AG09309 (cell line): Measurements from ENCODE around the gene KLK6.
A peak's percentile ranks its signal among the peaks of the same experiment; 100 is the strongest.

Experiments used
- DNase-seq: peaks from one replicate; pipeline ENCODE4 v3.0.0-alpha.2; 2010; ENCODE audit warnings: low read depth
- H3K4me3 ChIP-seq: 2 replicates; pipeline ENCODE4 v1.5.1; 2011; ENCODE audit warnings: mild to moderate bottlenecking, low read depth, low read length, moderate library complexity; ENCODE audit not compliant: control insufficient read depth
- CTCF ChIP-seq: IDR thresholded peaks from 2 replicates; pipeline ENCODE4 v1.5.1; 2011; ENCODE audit warnings: mild to moderate bottlenecking, low read depth, low read length, inconsistent platforms; ENCODE audit not compliant: insufficient read depth, control insufficient read depth; ENCODE audit errors: missing control alignments

Gene KLK6

GRCh38 chr19:50943074-50943828 is 26.1 kb downstream of the KLK6 start:
- no peak for DNase-seq
- TF ChIP-seq CTCF, result no peak
- no peak overlapping the region for H3K4me3 ChIP-seq

- H3K4me3 ChIP-seq, result no peak overlapping the region
- DNase-seq, result no peak
- TF ChIP-seq CTCF, result no peak
These were observed 29.8 kb downstream of the KLK6 start for GRCh38 chr19:50939596-50939995.

DNA sequence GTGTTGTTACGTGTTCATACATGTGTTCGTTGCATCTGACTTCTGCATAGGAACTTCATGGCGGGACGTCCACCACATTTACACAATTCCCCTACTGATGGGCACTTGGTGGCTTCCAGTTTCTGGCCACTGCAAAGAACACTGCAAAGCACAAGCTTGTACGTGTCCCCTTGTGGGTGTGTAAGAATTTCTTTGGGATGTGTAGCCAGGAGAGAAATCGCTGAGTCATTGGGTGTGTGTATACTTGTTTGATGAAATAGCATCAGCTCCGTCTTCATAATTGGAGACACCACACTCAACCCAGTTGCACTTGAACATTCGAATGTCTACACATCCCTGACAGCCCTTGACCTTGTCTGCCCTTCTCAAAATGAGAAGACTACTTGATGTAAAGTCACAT is 35.8 kb downstream of the KLK6 start:
- DNase-seq, result peak; percentile 11
- no peak overlapping the region for H3K4me3 ChIP-seq
- no peak for TF ChIP-seq CTCF

- no peak for TF ChIP-seq CTCF
- no peak overlapping the region for H3K4me3 ChIP-seq
- no peak for DNase-seq
These were observed 36.7 kb downstream of the KLK6 start for GRCh38 chr19:50932690-50933083.

DNA sequence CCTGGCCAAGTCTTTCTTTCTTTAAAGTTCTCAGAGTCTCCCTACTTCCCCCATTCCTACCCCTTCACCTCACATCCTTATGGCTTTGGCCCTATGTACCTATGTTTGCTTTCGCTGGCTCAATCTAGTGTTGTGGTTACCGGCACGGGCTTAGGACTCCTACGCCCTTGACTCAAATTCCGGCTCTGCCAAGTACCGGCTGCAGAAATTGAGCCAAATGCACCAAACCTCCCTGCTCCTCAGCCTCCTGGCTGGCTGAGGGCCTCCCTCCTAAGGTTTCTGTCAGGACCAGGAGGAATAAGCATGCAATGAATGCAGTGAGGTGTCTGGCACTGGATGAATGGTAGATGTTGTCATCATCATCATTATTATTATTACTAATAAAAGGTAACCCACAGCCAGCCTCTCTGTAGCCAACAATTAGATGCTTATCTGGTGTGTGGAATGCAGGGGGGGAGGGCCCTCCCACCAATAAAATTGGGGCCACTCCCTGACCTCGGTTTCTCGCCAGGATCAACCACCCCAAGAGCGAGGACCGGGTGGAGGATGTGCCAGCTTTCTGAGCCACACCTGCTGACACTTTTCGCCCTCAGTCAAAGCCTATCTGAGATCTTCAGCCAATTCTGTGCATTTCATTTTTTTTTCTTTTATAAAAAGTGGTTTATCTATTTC is 37.2 kb downstream of the KLK6 start:
- H3K4me3 ChIP-seq, result no peak overlapping the region
- DNase-seq, result no peak
- no peak for TF ChIP-seq CTCF

DNA sequence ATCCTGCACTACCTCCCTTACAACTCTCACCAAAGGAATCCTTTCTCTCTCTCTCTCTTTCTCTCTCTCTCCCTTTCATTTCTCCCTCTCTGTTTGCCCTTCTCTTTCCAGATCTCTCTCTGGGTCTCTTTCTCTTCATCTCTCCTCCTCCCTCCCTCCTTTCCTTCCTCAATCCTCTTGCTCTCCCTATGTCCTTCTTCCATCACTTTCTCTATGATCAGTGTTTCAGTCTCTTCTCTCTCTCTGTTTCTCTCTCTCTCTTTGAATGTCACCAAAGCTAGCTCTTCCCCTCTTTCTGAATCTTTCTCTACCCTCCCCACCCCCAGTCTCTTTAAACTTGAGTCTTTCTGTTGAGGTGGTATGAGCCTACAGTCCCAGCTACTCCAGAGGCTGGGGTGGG is 38.4 kb downstream of the KLK6 start:
- TF ChIP-seq CTCF, result no peak
- no peak overlapping the region for H3K4me3 ChIP-seq
- no peak for DNase-seq
